GM19468 (cell line): ENCODE results near the gene KLHL29.
"Not testable (repeated sequence)": the region's sequence is repeated elsewhere in the genome, so short reads cannot be mapped to it uniquely, and the experiment has no call there.

Experiments
- ATAC-seq: cut with Tn5 transposase; IDR thresholded peaks from one replicate; pipeline ENCODE4 v1.9.1; 2021; ENCODE audit warnings: mild to moderate bottlenecking, moderate library complexity, moderate number of reproducible peaks; ENCODE audit not compliant: unreplicated experiment; ENCODE audit errors: extremely low read depth

The KLHL29 gene

DNA sequence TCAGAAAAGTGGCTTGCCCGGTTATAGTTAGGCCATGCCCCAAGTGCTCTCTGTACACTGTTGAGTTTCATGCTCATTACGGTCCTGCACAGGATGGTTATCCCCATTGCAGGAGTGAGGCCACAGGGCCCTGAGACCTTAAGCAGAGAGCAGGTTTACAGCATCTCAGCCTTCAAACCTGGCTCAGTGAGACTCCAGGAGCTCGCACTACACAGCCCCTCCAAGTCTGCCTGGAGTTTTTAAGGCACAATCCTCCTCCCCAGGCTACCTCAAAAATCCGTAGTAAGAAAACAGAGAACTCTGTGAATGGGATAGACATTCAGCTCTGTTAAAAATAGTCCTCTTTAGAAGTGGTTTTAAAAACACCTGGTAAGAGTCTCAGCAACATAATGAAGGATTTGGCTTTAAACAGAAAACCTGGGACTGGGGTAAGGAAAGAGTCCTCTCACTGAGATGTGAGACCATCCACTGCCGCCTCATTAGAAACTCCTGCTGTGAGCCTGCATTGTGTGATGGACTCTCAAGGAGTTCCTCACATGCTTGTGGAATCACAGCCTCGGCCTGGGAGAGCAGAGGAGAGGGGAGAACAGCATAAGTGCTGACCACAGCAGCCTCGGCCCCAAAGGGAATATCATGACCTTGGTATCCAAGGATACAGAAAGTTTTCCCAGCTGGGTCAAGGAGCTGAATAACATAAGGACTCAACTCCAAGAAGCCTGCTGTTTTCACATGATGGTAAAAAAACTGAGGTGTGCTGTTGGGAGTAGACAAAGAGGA, 327.2 kb downstream of the KLHL29 start:
- no peak for ATAC-seq

DNA sequence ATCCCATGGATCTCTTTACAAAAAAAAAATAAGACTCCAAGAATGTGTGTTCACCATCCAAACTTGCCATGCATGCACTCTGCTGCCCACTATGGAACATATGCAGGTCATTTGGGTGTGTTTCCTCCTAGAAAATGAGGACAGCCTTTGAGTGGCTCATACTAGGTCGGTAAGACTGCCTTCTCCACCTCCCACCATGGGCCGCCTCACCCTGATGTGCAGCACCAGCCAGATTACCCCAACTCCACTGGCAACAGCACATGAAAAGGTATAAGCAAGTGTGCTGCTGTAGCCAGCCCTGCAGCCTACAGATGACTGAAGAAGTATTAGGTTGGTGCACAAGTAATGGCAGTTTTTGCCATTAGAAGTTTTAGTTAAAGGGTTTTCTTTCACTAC, 327.8 kb downstream of the KLHL29 start:
- no peak for ATAC-seq

DNA sequence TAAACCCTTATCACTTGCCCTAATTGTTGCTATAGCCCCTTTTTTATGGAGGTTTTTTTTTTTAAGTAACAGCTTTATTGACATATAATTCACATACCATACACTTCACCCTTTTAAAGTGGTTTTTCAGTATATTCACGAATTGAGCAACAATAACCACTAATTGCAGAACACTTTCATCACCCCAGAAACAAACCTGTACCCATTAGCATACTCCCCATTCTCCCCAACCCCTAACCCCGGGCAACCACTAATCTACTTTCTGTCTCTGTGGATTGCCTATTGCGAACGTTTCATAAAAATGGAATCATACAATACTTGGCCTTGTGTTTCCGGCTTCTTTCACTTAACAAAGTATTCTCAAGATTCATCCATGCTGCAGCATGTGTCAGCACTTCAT, 328.4 kb downstream of the KLHL29 start:
- ATAC-seq, result no peak

DNA sequence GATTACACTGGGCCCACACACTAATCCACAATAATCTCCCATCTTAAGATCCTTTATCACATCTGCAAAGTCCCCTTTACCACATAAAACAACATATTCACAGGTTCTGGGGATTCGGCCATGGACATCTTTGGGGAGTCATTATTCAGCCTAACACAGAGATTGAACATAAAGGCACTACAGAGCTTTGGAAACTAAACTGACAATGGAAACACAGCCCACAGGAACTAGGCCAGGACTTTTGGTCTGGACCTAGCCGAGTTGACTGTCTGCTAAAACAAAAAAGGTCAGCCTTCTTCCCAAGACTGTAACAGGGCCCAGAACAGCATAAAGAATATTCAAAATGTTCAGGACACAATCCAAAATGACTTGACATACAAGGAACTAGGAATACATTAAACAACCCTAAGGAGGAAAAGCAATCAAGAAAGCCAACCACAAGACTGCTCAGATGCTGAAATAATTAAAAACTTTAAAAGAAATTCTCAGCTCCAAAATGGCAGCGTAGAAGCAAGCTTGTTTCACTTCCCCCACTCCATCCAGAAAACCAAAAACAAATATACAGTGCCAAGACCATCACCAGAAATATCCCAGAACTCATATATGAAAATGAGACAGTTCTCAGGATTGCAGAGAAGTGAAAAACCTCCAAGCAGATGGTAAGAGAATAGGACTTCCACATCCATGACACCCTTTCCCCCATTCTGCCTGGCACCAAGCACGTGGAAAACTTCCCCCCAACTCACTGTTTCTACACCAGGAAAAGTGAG, 334.1 kb downstream of the KLHL29 start:
- ATAC-seq, result no peak

DNA sequence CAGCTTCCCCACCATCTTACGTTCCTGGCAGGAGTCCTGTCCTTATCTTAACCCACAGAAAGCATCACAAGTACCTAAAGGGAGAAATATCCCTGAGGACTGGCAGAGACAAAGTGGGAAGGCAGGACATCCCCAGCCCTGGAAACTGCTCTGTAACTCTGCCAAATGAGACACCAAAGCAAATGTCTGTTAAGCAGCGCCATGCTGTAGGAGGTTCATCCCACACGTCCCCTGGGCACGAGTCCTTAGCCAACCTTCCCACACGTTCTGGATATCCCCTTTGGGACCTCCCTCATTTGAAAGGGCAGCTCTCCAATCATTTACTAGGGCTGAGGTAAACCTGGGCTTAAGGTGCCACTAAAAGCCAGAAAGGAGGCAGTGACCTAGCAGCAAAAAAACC, 334.7 kb downstream of the KLHL29 start:
- ATAC-seq, result no peak

DNA sequence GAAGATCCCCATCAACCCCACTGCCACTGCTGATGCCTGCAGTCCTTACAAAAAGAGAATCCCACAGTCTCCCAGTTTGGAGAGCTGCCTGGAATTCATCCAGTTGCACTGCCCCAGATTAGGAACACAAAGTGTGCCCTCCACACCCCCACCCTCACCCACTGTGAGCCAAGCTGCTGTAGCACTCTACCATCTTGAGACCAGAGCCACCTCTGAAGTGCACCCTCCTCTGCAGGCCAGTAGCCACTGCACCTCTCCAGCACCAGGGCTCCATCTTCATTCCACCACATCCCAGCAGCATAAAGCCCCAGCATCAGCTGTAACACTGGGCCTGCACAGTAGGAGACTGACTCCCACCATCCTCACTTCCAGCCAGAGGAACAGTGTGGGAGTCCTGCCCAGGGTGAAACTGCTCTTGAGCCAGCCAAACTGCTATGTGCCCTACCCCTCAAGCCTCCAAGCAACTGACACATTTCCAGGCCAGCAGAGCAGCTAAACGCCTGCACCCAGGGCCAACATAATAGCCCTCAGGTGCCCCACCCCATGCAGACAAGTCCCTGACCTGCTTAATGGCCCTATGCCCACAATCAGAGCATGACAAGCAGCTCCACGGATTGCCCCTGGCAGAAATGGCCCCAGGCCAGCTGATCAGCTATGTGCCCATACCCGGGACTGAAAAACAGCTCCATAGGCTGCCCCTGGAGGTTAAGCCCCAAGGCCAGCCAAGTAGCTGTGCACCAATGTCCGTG, 335.9 kb downstream of the KLHL29 start:
- ATAC-seq, result no peak

DNA sequence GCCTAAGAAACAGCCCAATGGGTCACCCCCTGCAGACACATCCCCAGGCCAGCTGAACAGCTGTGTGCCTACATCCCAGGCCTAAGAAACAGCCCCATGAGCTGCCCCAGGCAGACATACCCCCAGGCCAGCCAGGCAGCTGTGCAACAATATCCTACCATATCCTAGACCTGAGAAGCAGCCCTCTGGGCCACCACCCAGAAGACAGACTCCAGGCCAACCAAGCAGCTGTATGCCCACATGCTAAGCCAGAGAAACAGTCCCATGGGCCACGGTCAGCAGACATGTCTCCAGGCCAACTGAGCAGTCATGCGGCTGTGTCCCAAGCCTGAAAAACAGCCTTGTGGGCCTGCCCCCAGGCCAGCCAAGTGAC, 336.5 kb downstream of the KLHL29 start:
- no peak for ATAC-seq

DNA sequence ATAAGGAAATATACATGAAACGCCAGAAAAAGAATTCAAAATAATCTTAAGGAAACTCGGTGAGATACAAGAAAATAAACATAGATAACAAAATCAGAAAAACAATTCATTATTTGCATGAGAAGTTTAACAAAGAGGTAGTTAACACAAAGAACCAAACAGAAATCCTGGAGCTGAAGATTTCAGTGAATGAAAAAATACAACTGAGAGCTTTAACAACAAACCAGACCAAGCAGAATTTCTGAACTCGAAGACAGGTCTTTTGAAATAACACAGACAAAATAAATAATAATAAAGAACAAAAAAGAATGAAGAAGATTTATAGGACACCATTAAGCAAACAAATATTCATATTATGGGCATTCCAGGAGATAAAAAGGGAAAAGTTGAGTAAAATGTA, 337.3 kb downstream of the KLHL29 start:
- ATAC-seq, result no peak

DNA sequence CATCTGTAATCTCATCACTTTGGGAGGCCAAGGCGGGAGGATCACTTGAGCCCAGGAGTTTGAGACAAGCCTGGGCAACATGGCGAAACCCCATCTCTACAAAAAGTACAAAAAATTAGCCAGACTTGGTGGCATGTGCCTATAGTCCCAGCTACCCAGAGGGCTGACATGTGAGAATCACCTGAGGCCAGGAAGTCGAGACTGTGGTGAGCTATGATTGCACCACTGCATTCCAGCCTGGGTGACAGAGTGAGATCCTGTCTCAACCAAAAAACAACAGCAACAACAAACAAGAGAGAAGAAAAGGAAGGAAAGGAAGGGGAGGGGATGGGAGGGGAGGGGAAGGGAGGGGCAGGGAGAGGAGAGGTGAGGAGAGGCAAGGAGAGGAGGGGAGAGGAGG, 338.1 kb downstream of the KLHL29 start:
- not testable (repeated sequence) for ATAC-seq

DNA sequence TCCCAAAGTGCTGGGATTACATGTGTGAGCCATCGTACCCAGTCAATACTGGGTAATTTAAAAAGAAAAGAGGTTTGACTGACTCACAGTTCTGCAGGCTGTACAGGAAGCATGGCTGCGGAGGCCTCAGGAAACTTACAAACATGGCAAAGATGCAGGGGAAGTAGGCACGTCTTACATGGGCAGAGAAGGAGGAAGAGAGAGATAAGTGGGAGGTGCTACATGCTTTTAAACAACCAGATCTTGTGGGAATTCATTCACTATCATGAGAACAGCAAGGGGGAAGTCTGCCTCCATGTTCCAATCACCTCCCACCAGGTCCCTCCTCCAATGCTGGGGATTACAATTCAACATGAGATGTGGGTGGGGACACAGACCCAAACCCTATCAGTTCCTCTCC, 349.4 kb downstream of the KLHL29 start:
- no peak for ATAC-seq

DNA sequence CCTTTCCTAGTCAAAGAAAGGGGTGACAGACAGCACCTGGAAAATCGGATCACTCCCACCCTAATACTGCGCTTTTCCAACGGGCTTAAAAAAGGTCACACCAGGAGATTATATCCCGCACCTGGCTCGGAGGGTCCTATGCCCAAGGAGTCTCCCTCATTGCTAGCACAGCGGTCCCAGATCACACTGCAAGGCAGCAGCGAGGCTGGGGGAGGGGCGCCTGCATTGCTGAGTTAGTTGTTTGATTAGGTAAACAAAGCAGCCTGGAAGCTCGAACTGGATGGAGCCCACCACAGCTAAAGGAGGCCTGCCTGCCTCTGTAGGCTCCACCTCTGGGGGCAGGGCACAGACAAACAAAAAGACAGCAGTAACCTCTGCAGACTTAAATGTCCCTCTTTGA, 351.8 kb downstream of the KLHL29 start:
- not testable (repeated sequence) for ATAC-seq

DNA sequence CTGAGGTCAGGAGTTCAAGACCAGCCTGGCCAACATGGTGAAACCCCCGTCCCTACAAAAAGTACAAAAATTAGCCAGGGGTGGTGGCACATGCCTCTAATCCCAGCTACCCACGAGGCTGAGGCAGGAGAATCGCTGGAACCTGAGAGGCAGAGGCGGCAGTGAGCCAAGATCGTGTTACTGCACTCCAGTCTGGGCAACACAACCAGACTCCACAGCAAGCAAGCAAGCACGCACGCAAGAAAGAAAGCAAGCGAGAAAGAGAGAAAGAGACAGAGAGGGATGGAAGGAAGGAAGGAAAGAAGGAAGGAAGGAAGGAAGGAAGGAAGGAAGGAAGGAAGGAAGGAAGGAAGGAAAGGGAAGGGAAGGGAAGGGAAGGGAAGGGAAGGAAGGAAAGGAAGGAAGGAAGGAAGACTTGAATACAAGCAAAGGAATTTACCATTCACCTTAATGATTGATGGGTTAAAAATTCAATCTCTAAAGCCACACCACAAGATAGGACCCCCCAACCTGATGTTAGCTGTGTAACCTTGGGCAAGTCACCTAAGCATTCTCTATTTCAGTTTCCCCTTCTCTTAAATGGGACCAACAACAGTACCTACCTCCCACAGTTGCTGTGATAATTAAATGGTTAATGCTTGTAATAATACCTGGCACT, 360.2 kb downstream of the KLHL29 start:
- ATAC-seq, result no peak

DNA sequence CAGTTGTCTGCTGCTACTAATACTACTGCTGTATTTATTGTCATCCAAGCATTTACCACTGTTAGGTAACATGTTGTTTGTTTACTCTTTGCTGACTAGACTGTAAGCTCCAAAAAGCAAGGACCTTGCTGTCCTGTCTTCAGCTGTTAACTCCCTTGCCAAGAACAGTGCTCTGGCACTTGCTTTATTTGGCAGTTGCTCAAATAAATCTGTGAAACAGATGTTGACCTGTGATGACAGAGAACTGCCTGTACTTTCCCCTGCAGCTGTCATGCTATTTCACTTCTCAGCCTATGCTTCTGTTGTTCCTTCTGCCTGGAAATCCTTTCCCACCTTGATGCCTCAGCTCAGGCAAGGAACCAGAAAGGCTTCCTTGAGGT, 360.7 kb downstream of the KLHL29 start:
- no peak for ATAC-seq

DNA sequence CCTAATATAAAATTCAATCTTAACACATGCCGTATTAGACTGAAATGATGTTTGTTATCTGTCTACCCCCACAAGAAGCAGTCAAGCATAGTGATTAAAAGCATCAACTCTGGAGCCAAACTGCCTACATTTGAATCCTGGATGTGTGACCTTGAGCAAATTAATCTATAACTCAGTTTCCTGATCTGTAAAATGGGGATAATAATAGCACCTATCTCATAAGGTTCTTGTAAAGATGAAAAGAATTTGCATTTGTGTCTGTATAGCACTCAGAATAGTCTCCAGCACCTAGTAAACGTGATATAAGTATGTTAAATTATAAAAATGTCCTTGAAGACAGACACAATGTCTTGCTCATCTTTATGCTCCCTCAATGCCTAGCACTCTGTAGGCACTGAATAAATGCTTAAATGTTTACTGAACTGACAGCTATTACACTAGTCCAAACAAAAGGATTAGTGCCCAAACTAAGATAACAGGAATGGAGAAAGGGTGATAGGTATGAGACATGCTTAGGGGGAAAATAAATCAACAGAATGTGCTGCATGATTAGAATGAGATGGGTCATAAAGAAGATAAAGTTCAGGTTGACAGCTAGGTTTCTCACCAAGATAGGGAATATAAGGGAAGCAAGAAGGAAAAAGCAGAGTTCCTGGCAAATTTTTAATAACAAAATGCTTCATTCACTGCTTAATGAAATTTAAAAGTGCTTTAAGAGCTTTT, 361.3 kb downstream of the KLHL29 start:
- no peak for ATAC-seq

DNA sequence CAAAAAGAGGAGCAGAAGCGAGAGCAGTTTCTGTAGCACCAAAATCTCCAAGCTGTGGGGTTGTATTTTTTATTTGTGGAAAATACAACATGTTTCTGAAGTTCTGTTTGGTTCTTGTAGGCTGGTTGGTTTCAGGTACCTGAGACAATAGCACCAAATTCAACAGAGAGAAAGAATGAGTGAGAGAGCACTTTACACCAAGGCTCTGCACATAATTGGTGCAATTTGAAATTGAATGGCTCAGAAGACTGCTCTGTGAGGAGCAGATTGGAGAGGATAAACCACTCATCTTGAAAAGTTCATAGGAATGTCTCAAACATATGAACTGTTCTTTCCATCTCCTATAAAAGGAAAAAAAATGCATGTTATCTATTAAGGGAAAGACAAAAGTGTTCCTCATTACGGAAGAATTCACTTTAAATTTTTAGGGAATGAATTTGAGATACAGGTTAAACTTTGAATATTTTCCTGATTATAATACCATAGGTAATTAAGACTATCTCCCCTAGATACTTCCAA, 366.8 kb downstream of the KLHL29 start:
- ATAC-seq, result no peak

DNA sequence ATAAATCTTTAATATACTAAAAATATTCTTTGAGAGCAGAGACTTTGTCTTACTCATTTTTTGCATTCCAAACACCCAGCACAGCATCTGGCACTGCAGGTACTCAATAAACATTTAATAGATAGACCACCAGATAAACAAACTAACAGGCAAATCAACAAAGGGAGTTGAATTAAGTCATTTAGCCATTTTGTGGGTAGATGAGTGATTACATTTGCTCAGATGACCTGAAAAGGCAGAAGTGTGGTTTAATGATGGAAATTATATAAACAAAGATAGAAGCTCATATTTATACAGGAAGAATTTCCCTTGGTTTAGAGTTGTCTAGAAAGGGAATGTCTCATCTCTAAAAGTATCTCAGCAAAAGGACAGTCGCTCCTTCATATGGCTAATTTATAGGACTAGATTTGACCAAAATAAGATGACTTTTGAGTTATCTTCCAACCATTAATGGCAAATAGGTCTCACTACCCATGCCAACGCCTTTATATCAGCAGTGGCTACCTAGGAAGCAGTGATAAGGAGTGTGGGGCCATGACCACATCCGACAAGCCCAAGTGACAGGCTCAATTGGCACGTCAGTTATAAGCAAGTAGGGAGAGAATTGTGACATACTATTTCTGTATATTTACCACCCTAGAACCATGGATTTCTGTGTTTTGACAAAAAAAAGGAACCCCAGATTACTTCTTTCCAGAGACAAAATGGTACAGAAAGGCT, 368.5 kb downstream of the KLHL29 start:
- no peak for ATAC-seq

DNA sequence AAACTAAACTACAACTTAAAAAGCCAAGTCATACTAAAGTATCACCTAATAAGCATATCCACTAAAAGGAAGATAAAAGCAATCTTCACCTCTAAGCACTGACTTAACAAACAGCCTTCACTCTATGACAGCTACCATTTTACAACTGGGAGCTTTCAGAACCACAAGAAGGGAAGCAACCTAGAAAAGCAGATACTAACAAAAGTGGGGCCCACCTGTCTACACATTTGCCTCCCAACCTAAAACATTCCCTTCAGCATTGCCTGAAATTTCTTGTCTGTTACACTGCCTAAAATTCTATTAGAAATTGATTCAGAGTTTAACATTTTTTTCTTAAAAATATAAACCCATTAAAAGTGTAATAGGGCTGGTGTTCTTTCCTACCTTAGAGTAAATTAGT, 370.0 kb downstream of the KLHL29 start:
- ATAC-seq, result no peak

DNA sequence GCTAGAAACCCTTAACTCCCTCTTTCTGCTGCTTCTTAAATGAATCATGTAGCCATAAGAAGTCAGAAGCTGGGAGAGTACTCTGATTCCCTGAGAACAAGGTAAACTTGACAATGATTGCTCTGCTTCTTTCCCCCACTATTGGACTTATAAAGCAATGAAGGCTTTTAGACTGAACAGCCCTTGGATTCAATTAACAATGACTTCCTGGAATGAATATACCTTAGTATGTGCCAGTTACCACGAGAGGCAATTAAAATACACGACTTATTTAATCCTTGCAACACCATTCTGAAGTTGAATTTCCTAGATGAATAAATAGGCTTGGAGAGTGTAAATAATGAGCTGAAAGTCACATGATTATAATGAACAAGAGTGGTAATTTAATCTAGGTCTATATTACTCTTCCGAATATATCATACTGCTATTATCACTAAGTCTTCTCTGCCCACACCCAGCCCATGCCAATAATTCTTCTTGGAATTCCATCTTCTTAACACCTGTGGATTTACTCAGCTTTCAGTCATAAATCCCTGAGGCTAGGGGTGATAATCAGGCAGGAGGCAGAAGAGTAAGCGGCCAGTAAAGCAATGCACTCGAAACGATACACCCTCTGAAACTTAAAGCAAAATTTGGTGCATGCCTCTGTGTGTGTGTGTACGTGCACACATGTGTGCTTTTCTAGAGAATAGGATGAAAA, 371.8 kb downstream of the KLHL29 start:
- no peak for ATAC-seq
